Pulmonary artery endothelial cell (primary cell): Measurements from ENCODE around the gene RAB44. TPM values are rescaled to one million over a fixed set of nuclear protein-coding genes. Genes with fewer than 3 reads are reported as not detected.

ENCODE experiments used
- DNase-seq: peaks from one replicate; pipeline ENCODE4 v3.0.0-alpha.2; 2011; ENCODE audit warnings: low read depth, low spot score
- total RNA-seq: library from RNA; depleted of rRNA; stranded (reverse); fragments of >200 nt; gene quantifications from 2 replicates; pipeline ENCODE4 v1.2.3, GENCODE V29; 2014

Gene RAB44
- total RNA-seq, 1 donor from 2014 or later = not detected

GRCh38 chr6:36669002-36669401, 28.6 kb upstream of the RAB44 start:
- no peak for DNase-seq

- no peak for DNase-seq
Observed at GRCh38 chr6:36670271-36670670, 27.4 kb upstream of the RAB44 start.

GRCh38 chr6:36671687-36672375, 25.8 kb upstream of the RAB44 start:
- DNase-seq = no peak

GRCh38 chr6:36673882-36674281, 23.7 kb upstream of the RAB44 start:
- DNase-seq = no peak

- DNase-seq = no peak
Observed at GRCh38 chr6:36674942-36675341, 22.7 kb upstream of the RAB44 start.

GRCh38 chr6:36676141-36677058, 21.2 kb upstream of the RAB44 start:
- no peak for DNase-seq

GRCh38 chr6:36677059-36677749, 20.4 kb upstream of the RAB44 start:
- DNase-seq = no peak

GRCh38 chr6:36677753-36678487, 19.7 kb upstream of the RAB44 start:
- no peak for DNase-seq

- peak; percentile 77 for DNase-seq
Observed at GRCh38 chr6:36678488-36679042, 19.1 kb upstream of the RAB44 start, which contains the start of gene CDKN1A. Gene CDKN1A, plus strand, starts transcription at chr6:36678714. Its CDS starts 5,388 bp downstream, at chr6:36684102.

GRCh38 chr6:36679043-36679833, 18.4 kb upstream of the RAB44 start:
- peak; percentile 24 for DNase-seq

- DNase-seq = no peak
Observed at GRCh38 chr6:36682328-36683144, 15.1 kb upstream of the RAB44 start.

GRCh38 chr6:36683145-36683655, 14.4 kb upstream of the RAB44 start:
- DNase-seq = no peak

- no peak for DNase-seq
Observed at GRCh38 chr6:36683656-36684446, 13.8 kb upstream of the RAB44 start.

GRCh38 chr6:36684447-36684812, 13.2 kb upstream of the RAB44 start:
- DNase-seq = no peak

- no peak for DNase-seq
Observed at GRCh38 chr6:36685166-36685924, 12.3 kb upstream of the RAB44 start.

- DNase-seq = no peak
Observed at GRCh38 chr6:36685926-36686667, 11.5 kb upstream of the RAB44 start.
